Upper lobe of left lung (tissue), 6 donors: Measurements from ENCODE around the gene FKBP2. TPM values are rescaled to one million over a fixed set of nuclear protein-coding genes. Genes with fewer than 3 reads are reported as not detected.

Experiments
- ATAC-seq, 2 donors: fragments of 200-7000 bp; cut with Tn5 transposase; one replicate each; pipeline ENCODE4 v1.9.1; 2022; ENCODE audit warnings: mild to moderate bottlenecking in 2 of 2, moderate library complexity in 2 of 2; ENCODE audit not compliant: low FRiP score in 2 of 2
- DNase-seq, 2 donors: peaks; one replicate each; pipeline ENCODE4 v3.0.0-alpha.2; 2019 to 2020
- H3K27ac ChIP-seq, 4 donors: fragments of 200-600 bp; sonication (generic); one replicate each; pipeline ENCODE4 v1.5.1; 2016 to 2019
- H3K27me3 ChIP-seq, 4 donors: fragments of 200-600 bp; sonication (generic); one replicate each; pipeline ENCODE4 v1.5.1; 2017 to 2019
- H3K36me3 ChIP-seq, 4 donors: fragments of 200-600 bp; sonication (generic); one replicate each; pipeline ENCODE4 v1.5.1; 2016 to 2019
- H3K4me1 ChIP-seq, 4 donors: fragments of 200-600 bp; sonication (generic); one replicate each; pipeline ENCODE4 v1.5.1; 2018 to 2019
- H3K4me3 ChIP-seq, 4 donors: fragments of 200-600 bp; sonication (generic); one replicate each; pipeline ENCODE4 v1.5.1; 2017 to 2019; ENCODE audit warnings: mild to moderate bottlenecking in 2 of 4, moderate library complexity in 1 of 4
- H3K9me3 ChIP-seq, 4 donors: fragments of 200-600 bp; sonication (generic); one replicate each; pipeline ENCODE4 v1.5.1; 2018 to 2019
- EP300 ChIP-seq, 4 donors: sonication (generic); formaldehyde crosslinking; IDR thresholded peaks; one replicate each; pipeline ENCODE4 v1.5.1; 2017; ENCODE audit warnings: antibody characterized with exemption in 4 of 4, control low read depth in 2 of 4
- POLR2A ChIP-seq, 4 donors: fragments of 450-650 bp; IDR thresholded peaks; one replicate each; pipeline ENCODE4 v1.5.1; 2016 to 2017; ENCODE audit warnings: antibody characterized with exemption in 4 of 4, mild to moderate bottlenecking in 2 of 4
- POLR2AphosphoS5 ChIP-seq, 2 donors: sonication (generic); formaldehyde crosslinking; IDR thresholded peaks; one replicate each; pipeline ENCODE4 v1.5.1; 2017; ENCODE audit warnings: antibody characterized with exemption in 2 of 2
- WGBS, 2 donors: methylation state at CpG; one replicate each; pipeline ENCODE4 v1.1.5; 2017 to 2018; 5-methylcytosine and 5-hydroxymethylcytosine counted together
- total RNA-seq, 6 donors: library from RNA; depleted of rRNA in 4 of 6; stranded (reverse); fragments of >200 nt in 4 of 6; gene quantifications; one replicate each; pipeline versions ENCODE4 v1.1.0 to v1.2.1, GENCODE V29; 2016 to 2021
- TF ChIP-seq, protein P1 (sequence below), 6 experiments: fragments of 450-650 bp in 4 of 6; fragments of 200-600 bp in 2 of 6; sonication (generic) in 2 of 6; IDR thresholded peaks; one replicate each; pipeline ENCODE4 v1.5.1; 2016 to 2019; ENCODE audit warnings: antibody characterized with exemption in 6 of 6
- donor health status: DM: no; HTN: no; CAD: no; lungs with moderate emphysema.
- donor health status: DM: no; HTN: yes; CAD: no; lungs with severe emphysema.

FKBP2 gene
- total RNA-seq, 6 donors from 2014 or later, result 40.9 to 132 (median 63.1) TPM

DNA sequence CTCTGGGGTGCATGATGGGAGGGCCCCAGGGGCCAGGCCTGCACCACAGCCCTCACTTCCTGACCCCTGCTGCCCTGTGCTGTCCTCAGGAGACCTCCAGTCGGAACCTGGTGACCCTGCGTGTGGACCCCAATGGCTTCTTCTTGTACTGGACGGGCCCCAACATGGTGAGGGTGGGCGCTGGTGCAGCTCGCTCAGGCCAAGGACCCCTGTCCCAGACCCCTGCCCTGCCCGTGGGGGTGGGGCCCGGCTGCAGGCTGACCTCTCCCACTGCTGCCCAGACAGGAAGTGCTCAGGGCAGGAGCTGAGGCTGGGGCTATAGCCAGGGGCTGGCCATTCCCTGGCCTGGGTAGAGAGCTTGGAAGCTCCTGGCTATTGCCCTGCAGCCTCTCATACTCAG lies 13.4 kb downstream of the FKBP2 start:
- no peak for ATAC-seq
- WGBS, 2 donors, result 76% methylated on average over 7 of the region's 7 CpGs; no CpG with 5 or more reads in 1 of the 2 donors
- H3K36me3 ChIP-seq, result peaks cover 11 to 51% (median 46%) of the 10 kb centered on the region in 4 donors
- peak overlapping the region in 1 of 4 donors; percentile 4 for H3K27ac ChIP-seq
- peak in 1 of 2 donors; percentile 77 for DNase-seq
- no peak for TF ChIP-seq EP300 (IDR thresholded peaks at IDR 0.05)
- TF ChIP-seq, protein P1, sequence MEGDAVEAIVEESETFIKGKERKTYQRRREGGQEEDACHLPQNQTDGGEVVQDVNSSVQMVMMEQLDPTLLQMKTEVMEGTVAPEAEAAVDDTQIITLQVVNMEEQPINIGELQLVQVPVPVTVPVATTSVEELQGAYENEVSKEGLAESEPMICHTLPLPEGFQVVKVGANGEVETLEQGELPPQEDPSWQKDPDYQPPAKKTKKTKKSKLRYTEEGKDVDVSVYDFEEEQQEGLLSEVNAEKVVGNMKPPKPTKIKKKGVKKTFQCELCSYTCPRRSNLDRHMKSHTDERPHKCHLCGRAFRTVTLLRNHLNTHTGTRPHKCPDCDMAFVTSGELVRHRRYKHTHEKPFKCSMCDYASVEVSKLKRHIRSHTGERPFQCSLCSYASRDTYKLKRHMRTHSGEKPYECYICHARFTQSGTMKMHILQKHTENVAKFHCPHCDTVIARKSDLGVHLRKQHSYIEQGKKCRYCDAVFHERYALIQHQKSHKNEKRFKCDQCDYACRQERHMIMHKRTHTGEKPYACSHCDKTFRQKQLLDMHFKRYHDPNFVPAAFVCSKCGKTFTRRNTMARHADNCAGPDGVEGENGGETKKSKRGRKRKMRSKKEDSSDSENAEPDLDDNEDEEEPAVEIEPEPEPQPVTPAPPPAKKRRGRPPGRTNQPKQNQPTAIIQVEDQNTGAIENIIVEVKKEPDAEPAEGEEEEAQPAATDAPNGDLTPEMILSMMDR (IDR thresholded peaks at IDR 0.05), result no peak
- no peak for TF ChIP-seq POLR2A (IDR thresholded peaks at IDR 0.05)
- no peak for TF ChIP-seq POLR2AphosphoS5 (IDR thresholded peaks at IDR 0.05)
- no peaks in the 10 kb centered on the region for H3K27me3 ChIP-seq
- H3K9me3 ChIP-seq, result no peaks in the 10 kb centered on the region
- peaks cover 20 to 37% (median 28%) of the 10 kb centered on the region in 4 donors for H3K4me1 ChIP-seq
- H3K4me3 ChIP-seq, result no peak overlapping the region

DNA sequence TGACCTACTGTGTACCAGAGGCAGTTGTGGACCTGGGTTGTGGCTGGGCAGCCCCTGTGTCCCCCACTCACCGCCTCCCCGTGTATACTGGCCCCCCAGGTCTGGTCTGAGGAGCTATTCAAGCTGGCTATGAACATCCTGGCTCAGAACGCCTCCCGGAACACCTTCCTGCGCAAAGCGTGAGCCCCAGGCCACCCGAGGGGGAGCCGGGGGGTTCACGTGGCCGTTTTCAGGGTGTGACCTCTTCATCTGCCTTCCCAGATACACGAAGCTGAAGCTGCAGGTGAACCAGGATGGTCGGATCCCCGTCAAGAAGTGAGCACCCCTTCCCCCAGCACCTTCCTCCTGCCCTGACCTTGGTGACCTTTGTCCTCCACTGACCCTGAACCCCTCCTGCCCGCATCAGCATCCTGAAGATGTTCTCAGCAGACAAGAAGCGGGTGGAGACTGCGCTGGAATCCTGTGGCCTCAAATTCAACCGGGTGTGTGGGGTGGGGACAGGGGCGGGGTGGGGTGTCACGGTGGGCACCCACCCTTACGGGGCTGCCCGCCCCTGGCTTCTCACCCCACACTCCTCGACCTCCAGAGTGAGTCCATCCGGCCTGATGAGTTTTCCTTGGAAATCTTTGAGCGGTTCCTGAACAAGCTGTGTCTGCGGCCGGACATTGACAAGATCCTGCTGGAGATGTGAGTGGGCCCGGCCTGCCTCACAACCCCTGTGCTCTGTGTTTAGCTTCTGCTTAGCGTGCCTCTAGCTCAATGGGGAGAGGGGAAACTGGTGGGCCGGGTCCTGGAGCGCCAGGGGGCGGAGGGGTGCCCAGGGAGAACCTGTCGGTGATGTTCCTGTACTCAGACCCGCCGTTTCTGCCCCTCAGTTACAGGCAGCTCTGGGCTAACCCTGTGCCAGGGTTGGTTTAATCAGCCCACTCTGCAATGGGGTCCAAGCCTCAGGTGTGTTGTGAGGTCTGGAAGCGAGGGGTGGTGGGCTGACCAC lies 14.5 kb downstream of the FKBP2 start:
- 89 to 93% methylated on average over 22 to 35 of the region's 35 CpGs for WGBS, 2 donors
- Histone ChIP-seq H3K36me3 (peaks cover 15 to 62% (median 56%) of the 10 kb centered on the region in 4 donors), H3K27me3 (no peaks in the 10 kb centered on the region), H3K27ac (no peak overlapping the region), H3K4me1 (peaks cover 19 to 36% (median 28%) of the 10 kb centered on the region in 4 donors), H3K4me3 (no peak overlapping the region), H3K9me3 (no peaks in the 10 kb centered on the region)
- peak in 1 of 2 donors; percentile 59 for DNase-seq
- TF ChIP-seq, protein P1 (IDR thresholded peaks at IDR 0.05), result no peak
- TF ChIP-seq POLR2AphosphoS5 (IDR thresholded peaks at IDR 0.05), result no peak
- no peak for TF ChIP-seq POLR2A (IDR thresholded peaks at IDR 0.05)
- TF ChIP-seq EP300 (IDR thresholded peaks at IDR 0.05), result no peak
- ATAC-seq, result no peak

GRCh38 chr11:64256300-64256699 lies 15.4 kb downstream of the FKBP2 start:
- no peak overlapping the region for H3K4me3 ChIP-seq
- whole genome bisulfite sequencing, 2 donors, result 83 to 87% methylated on average over 4 to 15 of the region's 15 CpGs
- no peaks in the 10 kb centered on the region for H3K27me3 ChIP-seq
- H3K36me3 ChIP-seq, result peaks cover 15 to 69% (median 59%) of the 10 kb centered on the region in 4 donors
- DNase-seq (peak in 1 of 2 donors; percentile 75), ATAC-seq (no peak)
- H3K9me3 ChIP-seq, result no peaks in the 10 kb centered on the region
- peaks cover 13 to 28% (median 21%) of the 10 kb centered on the region in 4 donors for H3K4me1 ChIP-seq
- H3K27ac ChIP-seq, result no peak overlapping the region
- TF ChIP-seq POLR2A (IDR thresholded peaks at IDR 0.05) (no peak), POLR2AphosphoS5 (IDR thresholded peaks at IDR 0.05) (no peak), EP300 (IDR thresholded peaks at IDR 0.05) (no peak)
- TF ChIP-seq, protein P1 (IDR thresholded peaks at IDR 0.05), result no peak

DNA sequence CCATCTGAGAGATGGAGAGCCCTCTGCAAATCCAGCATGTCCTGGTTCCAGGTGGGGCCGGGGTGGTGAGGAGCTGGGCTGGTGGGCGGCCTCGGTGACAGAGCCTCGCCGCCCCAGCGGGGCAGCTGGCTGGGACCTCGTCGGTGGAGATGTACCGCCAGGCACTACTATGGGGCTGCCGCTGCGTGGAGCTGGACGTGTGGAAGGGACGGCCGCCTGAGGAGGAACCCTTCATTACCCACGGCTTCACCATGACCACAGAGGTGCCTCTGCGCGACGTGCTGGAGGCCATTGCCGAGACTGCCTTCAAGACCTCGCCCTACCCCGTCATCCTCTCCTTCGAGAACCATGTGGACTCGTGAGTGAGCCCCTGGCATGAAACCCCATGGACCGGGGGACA lies 17.5 kb downstream of the FKBP2 start:
- Histone ChIP-seq H3K4me3 (no peak overlapping the region), H3K27ac (no peak overlapping the region), H3K9me3 (no peaks in the 10 kb centered on the region), H3K27me3 (no peaks in the 10 kb centered on the region), H3K36me3 (peaks cover 19 to 89% (median 80%) of the 10 kb centered on the region in 4 donors), H3K4me1 (peaks cover 0 to 11% (median 4%) of the 10 kb centered on the region in 4 donors)
- ATAC-seq (no peak), DNase-seq (peak in 1 of 2 donors; percentile 72)
- 94 to 95% methylated on average over 9 to 24 of the region's 24 CpGs for WGBS, 2 donors
- no peak for TF ChIP-seq POLR2A (IDR thresholded peaks at IDR 0.05)
- no peak for TF ChIP-seq POLR2AphosphoS5 (IDR thresholded peaks at IDR 0.05)
- TF ChIP-seq, protein P1 (IDR thresholded peaks at IDR 0.05), result no peak
- no peak for TF ChIP-seq EP300 (IDR thresholded peaks at IDR 0.05)
